ENCODE results near the gene DNM3. TPM values are rescaled to one million over a fixed set of nuclear protein-coding genes. Genes with fewer than 3 reads are reported as not detected.

Gene DNM3
- total and polyA plus RNA-seq, 2 of the 8 experiments (the other 6 are each of a cell fraction or from before 2014, with no cell fraction given) = 2.0 to 8.5 TPM

- TF ChIP-seq CHD7 (IDR thresholded peaks at IDR 0.05; ENCODE audit: insufficient replicate concordance, low read length) (no peak), MAX (IDR thresholded peaks at IDR 0.05) (no peak)
Measured at GRCh38 chr1:172394811-172395210, 553.5 kb downstream of the DNM3 start (continued).

Measured in H1 (cell line).